Renal pelvis (tissue), 4 donors: ENCODE results near the gene YTHDF2. TPM values are rescaled to one million over a fixed set of nuclear protein-coding genes. Genes with fewer than 3 reads are reported as not detected.
A peak's percentile ranks its signal among the peaks of the same experiment; 100 is the strongest.
"Not testable (repeated sequence)": the region's sequence is repeated elsewhere in the genome, so short reads cannot be mapped to it uniquely, and the experiment has no call there.

ENCODE experiments used
- DNase-seq: peaks from one replicate; pipeline ENCODE4 v3.0.0-alpha.2; 2013
- polyA plus RNA-seq, 3 donors: library from polyadenylated mRNA; unstranded; fragments of 120-200 nt; gene quantifications; one replicate each; pipeline ENCODE4 v1.2.1, GENCODE V29; 2013; ENCODE audit not compliant: insufficient read length in 3 of 3

The YTHDF2 gene
- polyA plus RNA-seq, 3 donors = 86.5 to 95.3 (median 92.0) TPM

DNA sequence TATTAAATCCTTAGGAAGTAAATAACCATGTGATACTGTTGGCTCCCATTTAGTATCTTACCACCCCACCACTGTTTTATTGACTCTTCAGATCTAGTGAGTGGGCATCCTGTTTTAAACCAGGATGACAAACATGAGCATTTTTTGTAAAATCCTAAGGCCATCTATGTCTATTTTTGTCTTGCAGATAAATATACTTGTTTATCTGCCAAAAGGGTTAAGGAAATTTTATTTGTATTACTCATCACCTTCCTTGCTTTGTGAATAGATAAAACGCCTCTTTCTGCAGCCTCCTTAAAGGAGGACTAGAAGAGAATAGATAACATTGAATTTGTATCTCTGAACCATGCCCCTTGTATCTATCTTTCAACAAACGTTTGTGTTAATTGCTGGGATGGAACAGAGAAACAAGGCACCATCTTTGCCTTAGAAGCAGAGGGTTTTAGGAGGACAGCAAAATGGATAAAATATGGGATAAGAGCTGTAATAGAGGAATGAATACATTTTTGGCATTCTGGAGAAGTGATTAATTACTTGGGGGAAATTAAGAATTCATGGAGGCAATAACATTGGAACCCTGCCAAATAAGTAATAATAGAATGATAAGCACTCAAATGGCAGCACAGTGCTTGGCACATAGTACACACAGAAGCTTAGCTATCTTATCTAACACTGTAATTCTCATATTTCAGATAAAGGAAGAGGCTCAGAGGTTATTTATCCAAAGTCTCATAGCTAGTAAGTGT, 14.7 kb downstream of the YTHDF2 start:
- no peak for DNase-seq

DNA sequence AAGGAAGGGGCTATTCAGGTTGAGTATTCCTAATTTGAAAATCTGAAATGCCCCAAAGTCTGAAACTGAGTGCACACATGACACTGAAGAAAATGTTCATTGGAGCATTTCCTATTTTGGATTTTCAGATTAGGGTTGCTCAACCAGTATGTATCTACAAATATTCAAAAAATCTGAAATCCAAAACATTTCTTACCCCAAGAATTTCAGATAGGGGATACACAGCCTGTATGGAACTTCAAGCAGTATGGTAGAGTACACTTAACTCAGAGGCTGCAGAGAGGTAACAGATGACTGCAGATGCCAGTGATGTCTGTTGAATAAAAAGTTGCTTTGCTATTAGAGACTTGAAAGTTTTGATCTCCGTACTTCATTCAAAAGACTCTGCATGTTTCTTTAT, 19.0 kb downstream of the YTHDF2 start:
- no peak for DNase-seq

DNA sequence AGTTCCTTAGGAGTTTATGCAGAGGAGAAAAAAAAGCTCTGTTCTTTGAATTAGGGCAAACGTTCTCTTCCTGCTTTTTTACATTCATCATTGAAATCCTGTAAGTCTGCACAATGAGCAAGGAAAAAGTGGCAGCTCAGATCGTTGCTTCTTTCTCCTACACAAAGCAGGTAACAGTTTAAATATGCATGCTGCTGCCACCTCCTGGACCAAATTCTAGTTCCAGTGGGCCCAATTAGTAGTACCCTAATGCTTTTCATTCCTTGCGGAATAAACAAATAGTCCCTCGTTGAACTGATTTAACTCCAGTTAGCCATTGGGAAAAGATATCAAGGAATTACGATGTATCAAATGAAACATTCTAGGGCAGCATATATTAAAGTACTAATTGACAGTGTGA, 20.1 kb downstream of the YTHDF2 start:
- no peak for DNase-seq

DNA sequence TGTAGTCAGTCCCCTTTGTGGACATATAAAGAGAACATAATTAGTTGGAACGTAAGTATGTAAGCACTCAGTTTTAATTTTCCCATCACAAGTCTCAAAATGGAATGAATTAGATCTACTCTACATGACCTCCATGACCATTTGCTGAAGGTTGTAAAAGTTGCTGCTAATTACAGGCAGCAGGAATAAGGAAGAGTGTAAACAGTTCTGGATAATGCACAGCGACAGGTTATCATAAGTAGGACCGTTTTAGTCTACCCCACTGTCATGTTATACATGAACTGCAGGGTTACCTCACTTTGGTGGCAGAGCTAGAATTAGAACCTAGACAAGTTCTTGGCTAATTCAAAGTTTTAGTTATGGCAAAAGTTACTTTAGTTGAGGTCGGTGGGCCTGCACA, 21.7 kb downstream of the YTHDF2 start:
- no peak for DNase-seq

DNA sequence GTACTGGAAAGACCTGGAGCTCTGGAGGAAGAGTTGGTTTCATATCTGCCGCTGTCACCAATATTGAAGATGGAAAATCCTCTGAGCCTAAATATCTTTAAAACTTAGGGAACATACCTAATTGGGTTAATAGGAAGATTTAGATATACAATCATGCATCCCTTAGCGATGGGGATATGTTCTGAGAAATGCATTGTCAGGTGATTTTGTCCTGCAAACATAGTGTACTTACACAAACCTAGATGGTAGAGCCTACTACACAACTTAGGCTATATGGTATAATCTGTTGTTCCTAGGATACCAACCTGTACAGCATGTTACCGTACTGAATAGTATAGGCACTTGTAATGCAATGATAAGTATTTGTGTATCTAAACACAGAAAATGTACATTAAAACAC, 22.5 kb downstream of the YTHDF2 start:
- no peak for DNase-seq

DNA sequence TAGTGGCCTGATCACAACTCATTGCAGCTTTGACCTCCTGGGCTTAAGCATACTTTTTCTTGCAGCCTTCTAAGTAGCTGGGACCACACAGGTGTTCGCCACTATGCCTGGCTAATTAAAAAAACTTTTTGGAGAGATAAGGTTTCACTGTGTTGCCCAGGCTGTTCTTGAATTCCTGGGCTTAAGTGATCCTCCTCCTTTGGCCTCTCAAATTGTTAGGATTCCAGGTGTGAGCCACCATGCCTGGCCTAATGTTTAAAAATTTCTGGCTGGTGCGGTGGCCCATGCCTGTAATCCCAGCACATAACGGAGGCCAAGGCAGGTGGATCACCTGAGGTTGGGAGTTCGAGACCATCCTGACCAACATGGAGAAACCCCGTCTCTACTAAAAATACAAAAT, 24.4 kb downstream of the YTHDF2 start:
- no peak for DNase-seq

DNA sequence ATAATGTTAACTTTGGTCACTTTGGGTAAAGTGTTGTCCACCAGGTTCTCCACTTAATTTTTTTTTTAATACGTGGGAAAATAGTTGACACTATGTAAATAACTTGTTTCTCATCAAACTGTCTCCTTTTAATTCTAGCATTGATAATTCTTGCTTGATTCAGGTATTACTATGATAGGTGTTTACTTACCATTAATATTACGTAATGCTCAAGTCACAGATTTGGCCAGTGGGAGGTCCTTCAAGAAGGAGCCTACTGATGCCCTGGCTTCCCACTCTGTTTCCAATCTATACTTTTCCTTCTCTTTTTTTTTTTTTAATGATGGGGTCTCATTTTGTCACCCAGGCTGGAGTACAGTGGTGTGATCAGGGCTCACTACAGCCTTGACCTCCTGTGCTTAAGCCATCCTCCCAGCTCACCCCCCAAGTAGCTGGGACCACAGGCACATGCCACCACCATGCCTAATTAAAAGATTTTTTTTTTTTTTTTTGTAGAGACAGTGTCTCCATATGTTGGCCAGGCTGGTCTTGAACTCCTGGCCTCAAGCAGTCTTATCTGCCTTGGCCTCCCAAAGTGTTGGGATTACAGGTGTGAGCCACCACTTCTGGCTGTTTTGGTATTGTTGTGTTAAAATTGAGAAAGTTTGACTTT, 29.9 kb downstream of the YTHDF2 start:
- no peak for DNase-seq

DNA sequence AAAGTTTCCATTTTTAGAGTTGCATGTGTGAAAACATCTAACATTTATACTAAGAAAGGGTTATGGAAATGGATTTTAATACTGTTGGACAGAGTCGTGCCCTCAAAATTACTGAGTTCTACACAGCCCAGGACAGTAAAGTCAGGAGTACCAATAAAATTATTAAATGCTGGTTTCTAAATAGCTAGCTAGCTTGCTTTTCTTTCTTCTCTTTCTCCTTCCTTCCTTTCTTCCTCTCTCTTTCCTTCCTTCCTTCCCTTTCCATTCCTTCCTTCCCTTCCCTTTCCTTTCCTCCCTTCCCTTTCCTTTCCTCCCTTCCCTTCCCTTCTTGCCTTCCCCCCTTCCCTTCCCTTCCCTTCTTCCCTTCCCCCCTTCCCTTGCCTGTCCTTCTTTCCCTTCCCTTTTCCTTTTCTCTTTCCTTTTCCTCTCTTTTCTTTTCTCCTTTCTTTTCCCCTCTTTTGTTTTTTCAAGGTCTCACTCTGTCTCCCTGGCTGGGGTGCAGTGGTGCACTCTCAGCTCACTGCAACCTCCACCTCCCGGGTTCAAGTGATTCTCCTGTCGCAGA, 33.9 kb downstream of the YTHDF2 start:
- no peak for DNase-seq

DNA sequence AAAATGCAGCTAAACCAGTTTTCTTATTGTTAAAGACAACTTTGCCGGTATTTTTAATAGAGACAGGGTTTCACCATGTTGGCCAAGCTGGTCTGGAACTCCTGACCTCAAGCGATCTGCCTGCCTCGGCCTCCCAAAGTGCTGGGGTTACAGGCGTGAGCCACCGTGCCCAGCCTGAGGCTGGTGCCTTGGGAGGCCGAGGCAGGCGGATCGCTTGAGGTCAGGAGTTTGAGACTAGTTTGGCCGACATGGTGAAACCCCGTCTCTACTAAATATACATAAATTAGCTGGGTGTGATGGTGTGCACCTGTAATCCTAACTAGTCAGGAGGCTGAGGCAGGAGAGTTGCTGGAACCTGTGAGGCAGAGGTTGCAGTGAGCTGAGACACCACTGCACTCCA, 35.2 kb downstream of the YTHDF2 start:
- DNase-seq = not testable (repeated sequence)

DNA sequence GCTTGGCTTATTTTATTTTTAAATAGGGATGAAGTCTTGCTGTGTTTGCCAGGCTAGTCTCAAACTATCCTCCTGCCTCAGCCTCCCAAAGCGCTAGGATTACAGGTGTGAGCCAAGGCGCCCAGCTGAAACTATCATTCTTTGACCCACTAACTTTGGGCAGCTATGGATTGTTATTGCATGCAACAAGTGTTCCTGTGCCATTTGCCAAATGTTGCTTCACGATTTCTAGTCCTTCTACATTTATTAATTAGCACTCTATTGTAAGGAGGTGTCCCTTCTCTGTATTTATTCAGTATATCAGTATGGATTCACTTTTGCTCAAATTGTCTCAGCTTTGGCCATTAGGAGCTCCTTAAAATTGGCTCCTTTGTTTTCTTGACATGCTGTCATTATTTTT, 36.4 kb downstream of the YTHDF2 start:
- no peak for DNase-seq

DNA sequence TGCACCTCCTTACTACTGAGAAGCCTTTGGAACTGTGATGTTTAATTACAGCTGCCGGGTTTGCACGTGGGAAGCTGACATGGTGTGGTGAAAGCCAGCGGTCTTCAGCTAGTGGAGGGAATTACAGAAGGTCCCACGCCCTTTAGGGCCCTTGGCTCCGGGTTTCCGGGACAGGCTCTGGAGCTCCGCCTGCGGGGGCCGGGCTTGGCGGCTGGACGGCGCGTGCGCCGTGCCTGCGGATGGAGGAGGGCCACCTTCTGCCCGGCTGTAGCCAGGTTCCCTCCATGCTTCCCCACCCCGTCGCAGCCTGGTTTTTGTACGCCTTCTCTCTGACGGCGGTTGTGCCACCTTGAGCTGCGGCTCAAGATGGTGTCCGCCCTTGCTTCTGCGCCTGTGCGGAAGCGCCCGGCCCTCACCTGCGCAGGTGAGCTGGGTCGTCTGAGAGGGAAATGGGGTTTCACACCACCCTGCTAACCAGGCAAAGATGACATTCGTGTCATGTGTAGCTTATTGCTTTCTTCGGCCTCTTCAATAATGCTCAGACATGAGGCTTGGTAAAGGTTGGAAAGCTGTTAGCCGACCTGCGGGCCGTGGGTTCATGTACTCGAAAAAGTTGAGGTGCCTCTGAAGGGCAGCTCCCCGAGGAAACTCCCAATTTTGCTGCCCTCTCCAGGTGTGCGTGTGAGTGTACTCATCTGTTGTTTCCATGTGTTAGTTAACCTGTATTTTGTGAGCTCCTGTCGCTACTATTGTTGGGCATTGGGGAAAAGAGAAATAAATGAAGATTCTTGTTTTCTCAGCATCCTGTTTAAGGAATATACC, 38.6 kb downstream of the YTHDF2 start:
- peak; percentile 56 for DNase-seq

DNA sequence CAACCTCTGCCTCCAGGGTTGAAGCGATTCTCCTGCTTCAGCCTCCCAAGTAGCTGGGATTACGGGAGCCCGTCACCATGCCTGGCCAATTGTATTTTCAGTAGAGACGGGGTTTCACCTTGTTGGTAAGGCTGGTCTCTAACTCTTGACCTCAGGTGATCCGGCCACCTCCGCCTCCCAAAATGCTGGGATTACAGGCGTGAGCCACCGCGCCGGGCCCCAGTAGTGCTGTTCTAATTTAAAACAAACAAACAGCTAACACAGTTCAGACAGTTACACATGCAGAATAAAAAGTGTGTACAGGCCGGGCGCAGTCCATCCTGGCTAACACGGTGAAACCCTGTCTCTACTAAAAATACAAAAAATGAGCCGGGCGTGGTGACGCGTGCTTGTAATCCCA, 39.6 kb downstream of the YTHDF2 start:
- no peak for DNase-seq

DNA sequence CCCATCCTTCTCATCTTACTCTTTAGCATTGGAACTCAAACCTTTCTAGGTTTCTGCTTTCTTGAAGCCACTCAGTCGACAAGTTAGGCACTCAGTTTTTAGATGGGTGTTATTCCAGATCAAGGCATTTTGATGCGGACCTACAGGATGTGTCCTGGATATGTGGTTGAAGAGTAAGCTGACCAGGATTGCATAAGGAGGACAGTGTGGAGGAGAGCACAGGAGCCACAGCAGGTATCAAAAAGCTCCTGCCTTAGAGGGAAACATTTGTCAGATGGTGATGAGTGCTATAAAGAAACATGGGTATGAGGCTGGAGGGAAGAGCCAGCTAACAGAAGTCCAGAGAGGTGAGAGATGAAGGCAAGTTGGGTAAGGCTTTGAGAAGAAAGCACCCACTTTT, 41.3 kb downstream of the YTHDF2 start:
- DNase-seq = no peak

DNA sequence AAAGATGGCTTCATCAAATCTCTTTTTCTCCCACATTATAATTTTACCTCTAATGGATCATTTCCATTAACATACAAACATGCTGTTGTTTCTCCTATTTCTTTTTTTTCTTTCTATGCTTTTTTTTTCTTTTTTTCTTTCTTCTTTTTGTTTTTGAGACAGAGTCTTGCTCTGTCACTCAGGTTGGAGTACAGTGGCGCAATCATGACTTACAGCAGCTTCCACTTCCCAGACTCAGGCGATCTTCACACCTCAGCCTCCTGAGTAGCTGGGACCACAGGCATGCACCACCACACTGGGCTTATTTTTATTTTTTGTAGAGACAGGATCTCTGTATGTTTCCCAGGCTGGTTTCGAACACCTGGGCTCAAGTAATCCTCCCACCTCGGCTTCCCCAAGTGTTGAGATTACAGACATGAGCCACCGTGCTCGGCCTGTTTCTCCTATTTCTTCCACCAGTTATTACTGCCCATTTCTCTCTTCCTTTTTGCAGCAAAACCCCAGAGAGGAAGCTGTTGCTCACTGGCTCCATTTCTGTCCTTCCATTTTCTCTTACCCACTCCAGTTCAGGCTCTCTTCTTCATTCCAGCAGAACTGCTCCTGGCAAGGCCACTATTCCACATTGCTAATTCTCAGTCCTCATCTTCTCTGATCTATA, 43.1 kb downstream of the YTHDF2 start:
- no peak for DNase-seq

DNA sequence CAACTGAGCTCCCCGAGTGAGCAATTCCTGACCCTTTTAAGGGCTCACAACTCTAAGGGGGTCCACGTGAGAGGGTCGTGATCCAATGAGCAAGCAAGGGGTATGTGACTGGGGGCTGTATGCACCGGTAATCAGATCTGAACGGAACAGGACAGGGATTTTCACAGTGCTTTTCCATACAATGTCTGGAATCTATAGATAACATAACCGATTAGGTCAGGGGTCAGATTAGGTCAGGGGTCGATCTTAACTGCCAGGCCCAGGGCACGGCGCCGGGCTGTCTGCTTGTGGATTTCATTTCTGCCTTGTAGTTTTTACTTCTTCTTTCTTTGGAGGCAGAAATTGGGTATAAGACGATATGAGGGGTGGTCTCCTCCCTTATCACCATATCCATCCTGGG, 44.6 kb downstream of the YTHDF2 start:
- no peak for DNase-seq

DNA sequence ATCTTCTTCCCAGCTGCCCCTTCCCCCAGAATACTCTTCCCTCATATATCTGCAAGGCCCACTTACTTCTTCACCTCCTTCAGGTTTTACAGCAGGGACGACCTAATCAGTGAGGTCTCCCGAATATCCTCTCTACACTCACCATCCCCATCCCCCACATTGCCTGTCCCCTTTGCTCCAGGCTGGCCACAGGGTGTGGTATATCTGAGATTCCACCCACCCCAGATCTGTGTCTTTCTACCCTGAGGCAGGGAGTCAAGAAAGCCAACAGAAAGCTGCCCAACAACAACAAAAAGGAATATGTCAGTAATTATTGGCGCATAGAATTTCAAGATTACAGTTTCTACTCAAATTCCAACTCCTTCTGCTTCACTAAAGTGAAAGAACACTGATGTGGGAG, 45.3 kb downstream of the YTHDF2 start:
- no peak for DNase-seq

DNA sequence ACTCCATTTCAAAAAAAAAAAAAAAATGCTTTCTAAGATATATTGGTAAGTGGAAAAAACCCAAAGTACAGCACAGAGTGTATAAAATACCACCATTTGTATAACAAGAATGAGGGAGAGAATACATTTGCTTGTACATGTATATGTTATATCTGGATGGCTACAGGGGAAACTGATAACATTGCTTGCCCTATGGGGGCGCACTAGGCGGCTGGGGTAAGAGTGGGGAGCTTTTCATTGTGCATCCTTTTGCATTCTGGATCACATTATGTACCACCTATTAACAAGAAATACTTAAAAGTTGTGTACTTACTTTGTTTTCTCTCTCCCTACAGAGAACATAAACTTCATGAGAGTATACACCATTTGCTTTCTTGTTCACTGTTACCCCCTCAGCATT, 46.6 kb downstream of the YTHDF2 start:
- DNase-seq = no peak

DNA sequence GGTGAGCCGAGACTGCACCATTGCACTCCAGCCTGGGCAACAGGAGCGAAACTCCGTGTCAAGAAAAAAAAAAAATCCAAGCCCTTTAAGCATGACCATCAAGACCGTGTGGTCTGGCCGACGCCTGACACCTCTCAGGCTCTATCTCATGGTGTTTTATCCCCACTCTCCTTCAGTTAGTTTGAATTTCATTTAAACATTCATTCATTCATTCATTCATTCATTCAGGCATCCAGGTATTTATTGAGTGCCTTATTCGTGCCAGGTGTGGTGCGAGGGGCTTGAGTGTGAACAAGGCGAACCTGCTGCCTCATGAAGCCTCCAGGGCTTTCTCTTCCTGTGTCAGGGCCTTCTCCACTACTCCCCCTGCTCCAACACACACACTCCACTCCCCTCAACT, 52.7 kb downstream of the YTHDF2 start:
- DNase-seq = no peak

DNA sequence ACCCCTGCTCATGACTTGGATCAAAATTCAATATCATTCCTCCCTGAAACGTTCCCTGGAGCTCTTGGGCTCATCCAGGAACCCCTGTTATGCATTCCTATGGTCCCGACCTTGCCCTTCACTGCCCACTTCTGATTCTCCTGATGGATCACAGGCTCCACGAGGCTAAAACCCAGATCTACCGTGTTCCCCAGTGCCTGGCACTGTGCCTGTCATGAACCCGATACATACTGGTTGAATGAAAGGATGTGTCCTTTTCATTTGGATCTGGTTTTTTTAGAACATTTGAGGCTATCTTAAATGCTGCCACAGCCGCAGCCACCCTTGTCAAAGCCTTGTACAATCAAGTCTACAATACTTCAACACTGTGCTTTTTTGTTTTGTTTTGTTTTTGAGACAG, 53.1 kb downstream of the YTHDF2 start:
- DNase-seq = no peak

DNA sequence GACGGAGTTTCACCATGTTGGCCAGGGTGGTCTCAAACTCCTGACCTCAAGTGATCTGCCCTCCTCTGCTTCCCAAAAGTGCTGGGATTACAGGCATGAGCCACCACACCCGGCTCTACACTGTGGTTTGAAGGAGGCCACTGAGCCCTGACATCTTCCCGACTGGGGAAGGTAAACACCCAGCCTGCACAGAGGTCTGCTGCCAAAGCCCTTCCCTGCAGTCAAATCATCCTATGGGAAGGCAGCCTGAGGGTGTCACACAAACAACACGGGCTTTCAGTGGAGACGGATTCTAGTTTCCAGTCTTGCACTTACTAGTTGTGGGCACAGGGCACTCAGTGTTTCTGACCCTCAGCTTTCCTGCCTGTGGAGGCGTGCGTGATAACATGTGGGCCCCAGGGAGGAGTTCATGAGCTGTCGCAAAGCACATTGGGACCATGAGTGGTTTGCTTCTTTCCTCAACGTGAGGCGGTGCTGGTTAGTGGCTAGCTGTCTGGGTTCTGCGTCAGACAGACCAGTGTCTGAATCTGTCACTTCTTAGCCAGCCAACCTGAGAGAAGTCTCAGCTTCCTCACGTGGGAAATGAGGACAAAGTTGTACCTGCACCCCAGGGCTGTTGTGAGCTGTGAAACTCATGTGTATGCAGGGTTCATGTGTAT, 53.8 kb downstream of the YTHDF2 start:
- DNase-seq = no peak

DNA sequence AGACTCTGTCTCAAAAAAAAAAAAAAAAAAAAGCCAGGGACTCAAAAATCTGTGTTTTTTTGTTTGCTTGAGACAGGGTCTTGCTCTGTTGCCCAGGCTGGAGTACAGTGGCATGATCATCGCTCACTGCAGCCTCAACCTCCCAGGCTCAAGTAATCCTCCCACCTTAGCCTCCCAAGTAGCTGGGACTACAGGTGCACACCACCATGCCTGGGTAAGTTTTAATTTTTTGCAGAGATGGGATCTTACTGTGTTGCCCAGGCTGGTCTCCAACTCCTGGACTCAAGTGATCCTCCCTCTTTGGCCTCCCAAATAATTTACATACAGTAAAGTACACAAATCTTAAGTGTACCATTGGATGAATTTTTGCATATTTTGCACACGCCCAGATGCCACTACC, 55.2 kb downstream of the YTHDF2 start:
- DNase-seq = not testable (repeated sequence)
